Left cardiac atrium (tissue), 4 donors: ENCODE results near the gene APBB1IP. TPM values are rescaled to one million over a fixed set of nuclear protein-coding genes. Genes with fewer than 3 reads are reported as not detected.
"Not testable (repeated sequence)": the region's sequence is repeated elsewhere in the genome, so short reads cannot be mapped to it uniquely, and the experiment has no call there.

Source experiments
- ATAC-seq, 2 donors: fragments of 200-7000 bp; cut with Tn5 transposase; one replicate each; pipeline ENCODE4 v1.9.1; 2020; ENCODE audit warnings: mild to moderate bottlenecking in 2 of 2, moderate library complexity in 2 of 2
- DNase-seq: peaks from one replicate; pipeline ENCODE4 v3.0.0-alpha.2; 2020
- intact Hi-C, 2 donors: fragments of 100-400 bp; cut with DNase I; formaldehyde crosslinking; loops; one replicate each; pipeline versions ENCODE4 v1.14.1 to v1.15.1; 2022 to 2023
- long read RNA-seq: library from polyadenylated mRNA; unstranded; transcript quantifications from one replicate; pipeline ENCODE4 v2.0.0, GENCODE V29; 2021
- total RNA-seq, 2 donors: library from RNA; stranded (reverse); fragmentation: NEBNext Ultra II Directional; extraction: Animal tissue kit (Norgen Biotek cat#: 25700); gene quantifications; one replicate each; pipeline ENCODE4 v1.2.1, GENCODE V29; 2021
- donor health status: DM: no; HTN: yes; CAD: no.
- donor health status: DM: no; HTN: yes; CAD: no; lungs with severe emphysema.
- donor health status: DM: yes; HTN: yes; CAD: no.
- donor health status: Dilated cardiomyopathy.

APBB1IP gene, protein sequence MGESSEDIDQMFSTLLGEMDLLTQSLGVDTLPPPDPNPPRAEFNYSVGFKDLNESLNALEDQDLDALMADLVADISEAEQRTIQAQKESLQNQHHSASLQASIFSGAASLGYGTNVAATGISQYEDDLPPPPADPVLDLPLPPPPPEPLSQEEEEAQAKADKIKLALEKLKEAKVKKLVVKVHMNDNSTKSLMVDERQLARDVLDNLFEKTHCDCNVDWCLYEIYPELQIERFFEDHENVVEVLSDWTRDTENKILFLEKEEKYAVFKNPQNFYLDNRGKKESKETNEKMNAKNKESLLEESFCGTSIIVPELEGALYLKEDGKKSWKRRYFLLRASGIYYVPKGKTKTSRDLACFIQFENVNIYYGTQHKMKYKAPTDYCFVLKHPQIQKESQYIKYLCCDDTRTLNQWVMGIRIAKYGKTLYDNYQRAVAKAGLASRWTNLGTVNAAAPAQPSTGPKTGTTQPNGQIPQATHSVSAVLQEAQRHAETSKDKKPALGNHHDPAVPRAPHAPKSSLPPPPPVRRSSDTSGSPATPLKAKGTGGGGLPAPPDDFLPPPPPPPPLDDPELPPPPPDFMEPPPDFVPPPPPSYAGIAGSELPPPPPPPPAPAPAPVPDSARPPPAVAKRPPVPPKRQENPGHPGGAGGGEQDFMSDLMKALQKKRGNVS
- 10 to 100 TPM in 1 of 2 donors, 1 to 10 TPM in 1; 8.1 to 18.4 TPM for total RNA-seq
- long read RNA-seq, partial matches to known transcripts: 0 of 1 reads
- long read RNA-seq, other reads (novel, unspliced or antisense): 0 of 1 reads

DNA sequence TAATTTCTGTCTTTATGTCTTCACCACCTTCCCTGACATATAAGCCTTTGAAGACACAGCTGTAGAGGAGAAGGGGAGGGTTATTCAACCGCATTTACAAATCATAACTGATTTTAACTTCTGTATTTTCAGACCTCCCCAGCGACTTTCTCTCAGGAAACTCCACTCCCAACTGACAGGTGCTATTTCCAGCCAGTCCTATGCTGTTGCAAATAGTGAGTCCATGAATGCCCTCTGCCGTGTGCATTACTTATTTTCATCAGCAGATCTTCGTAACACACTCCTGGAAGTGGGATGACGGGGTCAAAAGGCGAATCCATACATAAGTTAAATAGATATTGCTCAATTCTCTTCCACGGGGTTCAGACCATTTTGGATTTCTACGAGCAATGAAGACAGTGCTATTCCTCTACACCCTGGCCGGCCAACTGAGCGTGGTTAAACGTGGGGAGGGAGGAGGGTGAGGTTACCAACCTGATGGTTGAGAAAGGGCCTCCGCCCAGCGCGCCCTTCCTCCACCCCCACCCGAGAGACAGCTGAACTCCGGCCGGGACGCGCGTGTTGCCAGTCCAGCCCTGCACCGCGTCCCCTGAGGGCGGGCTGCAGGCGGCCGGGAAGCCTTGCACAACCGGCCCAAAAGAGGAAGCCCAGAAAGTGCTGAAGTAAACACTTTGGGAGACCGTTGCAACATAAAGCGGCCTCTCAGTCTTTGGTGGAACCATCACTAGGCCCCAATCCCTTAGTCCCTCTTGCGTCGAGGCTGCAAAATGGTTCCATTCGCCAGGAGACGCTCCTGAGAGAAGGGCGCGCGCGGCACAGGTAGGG, at the start of gene APBB1IP:
TSS of gene APBB1IP (plus strand) at position 705 of the 825 bp plus-strand sequence. CDS start 53,986 bp downstream, outside the sequence.
- ATAC-seq (peak; percentile 88 to 95), DNase-seq (peak; percentile 82)

DNA sequence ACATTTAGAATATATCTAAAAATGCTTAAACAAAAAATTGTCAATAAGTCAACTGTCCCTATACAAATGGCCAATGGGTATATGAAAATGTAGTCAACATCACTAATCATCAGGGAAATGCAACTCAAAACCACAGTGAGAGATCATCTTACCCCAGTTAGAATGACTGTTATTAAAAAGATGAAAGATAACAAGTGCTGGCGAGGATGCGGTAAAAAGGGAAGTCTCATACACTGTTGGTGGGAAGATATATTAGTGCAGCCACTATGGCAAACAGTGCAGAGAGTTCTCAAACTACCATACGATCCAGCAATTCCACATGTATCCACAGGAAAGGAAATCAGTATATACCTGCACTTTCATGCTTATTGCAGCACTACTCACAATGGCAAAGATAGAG, 48.6 kb upstream of the APBB1IP start:
- ATAC-seq: no peak
- no peak for DNase-seq
- intact Hi-C loops: no loop called here

More for the DNA sequence above, at the start of gene APBB1IP:
- intact Hi-C loops: no loop called here

DNA sequence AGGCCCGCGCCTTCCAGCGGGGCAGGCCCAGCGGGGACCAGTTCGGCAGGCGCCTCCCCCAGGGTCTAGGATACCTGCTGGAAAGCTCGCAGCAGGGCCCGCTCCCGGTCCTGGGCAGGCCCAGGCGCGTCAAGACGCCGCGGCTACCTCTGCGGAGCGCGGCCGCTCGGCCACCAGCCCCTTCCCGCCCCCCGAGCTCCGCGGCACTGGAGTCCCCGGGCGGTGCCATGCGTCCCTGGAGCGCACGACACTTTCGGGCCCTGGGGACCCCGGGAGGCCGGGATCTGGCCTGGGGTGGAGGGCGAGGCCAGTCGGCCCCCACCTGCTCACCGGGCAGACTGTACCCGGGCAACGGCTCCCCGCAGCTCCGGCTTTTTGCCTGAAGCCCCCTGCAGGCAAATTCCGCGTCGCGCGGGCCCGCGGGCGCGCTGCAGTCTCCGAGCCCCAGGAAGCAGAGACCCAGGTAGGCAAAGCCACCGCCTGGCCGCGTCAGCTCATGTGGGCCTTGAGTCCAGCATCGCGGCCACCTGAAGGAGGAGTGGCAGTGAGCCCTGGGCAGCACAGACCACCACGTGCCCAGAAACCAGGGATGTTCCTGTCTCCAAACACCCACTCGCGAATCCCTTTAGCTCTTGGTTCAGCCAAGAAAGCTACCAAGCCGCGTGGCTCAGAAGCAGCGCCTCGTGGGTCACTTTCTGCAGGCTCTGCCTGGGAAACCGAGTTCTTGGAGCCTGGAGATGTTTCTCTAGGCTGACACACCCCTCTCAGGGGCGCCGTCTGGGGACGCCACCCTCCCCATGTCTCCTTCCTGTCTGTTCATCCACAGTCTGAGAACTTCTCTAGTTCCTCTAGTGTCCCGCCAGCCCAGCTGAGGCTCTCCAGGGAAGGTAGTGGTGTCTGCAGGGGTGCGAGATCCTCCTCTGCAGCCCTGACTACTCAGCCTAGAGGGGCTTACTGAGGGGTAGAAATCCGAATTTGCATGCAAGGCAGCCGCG, 46.1 kb upstream of the APBB1IP start:
- intact Hi-C loops: no loop called here
- DNase-seq (no peak), ATAC-seq (peak in 1 of 2 donors; percentile 29)

DNA sequence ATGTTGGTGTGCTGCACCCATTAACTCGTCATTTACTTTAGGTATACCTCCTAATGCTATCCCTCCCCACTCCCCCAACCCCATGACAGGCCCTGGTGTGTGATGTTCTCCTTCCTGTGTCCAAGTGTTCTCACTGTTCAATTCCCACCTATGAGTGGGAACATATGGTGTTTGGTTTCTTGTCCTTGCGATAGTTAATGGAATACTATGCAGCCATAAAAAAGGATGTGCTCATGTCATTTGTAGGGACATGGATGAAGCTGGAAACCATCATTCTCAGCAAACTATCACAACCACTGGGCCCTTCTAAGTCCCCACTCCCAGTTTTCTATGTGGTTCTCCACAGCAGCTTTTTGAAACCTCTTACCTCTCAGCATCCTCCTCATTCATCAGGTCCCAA, 39.8 kb upstream of the APBB1IP start:
- intact Hi-C loops, ATAC-seq, DNase-seq: not testable (repeated sequence)

DNA sequence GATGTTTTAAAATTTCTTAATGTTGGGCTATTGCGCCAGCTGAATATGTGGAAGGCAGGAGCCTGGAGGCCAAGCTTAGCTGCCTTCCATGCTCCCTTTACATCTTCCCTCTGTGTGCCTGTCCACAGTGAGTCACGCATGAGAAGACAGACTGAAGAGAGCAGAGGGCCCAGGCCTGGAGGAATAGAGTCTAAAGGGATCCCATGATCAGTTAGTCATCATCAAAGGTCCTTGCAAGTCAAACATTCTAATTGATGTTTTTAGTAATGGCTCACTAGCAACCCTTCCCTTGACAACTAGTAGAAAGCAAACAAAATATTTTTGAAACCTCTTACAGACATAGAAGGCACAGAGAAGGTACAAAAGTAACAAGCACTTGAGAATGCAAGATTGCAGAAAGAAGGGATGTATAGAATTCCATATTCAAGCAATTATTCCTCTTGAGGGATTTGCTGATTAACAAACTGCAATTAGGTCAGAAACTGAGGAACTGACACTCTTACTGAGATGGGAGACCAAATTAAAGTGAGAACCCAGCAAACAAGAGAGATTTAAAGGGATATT, 30.7 kb upstream of the APBB1IP start:
- DNase-seq (no peak), ATAC-seq (no peak)
- intact Hi-C loops: no loop called here

DNA sequence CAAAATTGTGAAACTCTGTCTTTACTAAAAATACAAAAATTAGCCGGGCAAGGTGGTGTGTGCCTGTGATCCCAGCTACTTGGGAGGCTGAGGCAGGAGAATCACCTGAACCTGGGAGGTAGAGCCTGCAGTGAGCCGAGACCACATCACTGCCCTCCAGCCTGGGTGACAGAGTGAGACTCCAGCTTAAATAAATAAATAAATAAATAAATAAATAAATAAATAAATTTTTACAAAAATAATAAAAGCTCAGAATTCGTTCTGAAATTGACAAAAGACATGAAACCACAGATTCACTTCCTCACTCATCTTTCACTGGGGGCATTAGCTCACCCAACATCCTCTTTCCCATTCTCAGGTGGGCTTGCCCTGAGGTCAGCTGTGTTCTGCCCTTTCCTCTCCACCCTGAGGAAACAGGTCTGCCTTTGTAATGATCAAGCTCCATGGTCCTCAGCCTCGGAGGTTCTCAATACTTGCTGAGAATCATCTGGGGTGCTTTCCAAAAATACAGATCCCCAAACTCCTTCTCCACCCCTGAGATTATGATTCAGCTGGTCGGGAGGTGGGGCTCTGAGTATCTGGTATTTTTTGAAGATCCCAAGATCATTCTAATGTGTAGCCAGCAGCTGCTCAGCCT, 29.2 kb upstream of the APBB1IP start:
- no peak for ATAC-seq
- DNase-seq: no peak
- intact Hi-C loops: no loop called here

DNA sequence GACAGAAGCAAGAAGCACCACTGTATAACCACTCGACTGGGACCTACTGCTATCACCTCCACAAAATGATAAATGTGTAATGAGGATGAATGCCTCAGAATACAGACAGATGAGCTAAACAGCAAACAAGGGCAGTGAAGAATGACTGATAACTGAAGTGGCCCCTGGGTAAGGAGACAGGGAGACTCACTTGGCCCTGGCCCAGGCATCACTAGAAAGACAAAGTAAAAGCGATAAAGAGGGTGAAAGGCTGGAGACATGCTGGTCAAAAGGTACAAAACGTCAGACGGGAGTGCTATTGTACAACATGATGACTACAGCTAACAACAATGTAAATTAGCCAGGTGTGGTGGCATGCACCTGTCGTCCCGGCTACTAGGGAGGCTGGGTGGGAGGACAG, 27.8 kb upstream of the APBB1IP start:
- intact Hi-C loops: no loop called here
- DNase-seq: no peak
- no peak for ATAC-seq

DNA sequence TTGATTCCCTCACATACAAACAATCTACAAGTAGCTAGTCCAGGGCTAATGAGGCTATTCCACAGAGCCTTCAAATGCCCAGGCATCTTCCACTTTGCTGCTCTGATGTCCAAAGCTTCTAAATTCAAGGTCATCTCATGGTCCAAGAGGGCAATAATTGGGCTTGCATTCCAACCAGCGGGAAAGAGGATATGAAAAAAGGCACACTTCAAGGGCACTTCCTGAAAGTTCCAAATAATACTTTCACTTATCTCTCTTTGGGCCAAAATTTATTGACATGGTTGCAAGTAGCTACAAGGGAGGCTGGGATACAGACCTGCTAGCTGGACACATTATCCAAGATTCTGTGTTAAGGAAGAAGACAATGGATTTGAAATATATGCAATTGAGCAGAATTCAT, 25.2 kb upstream of the APBB1IP start:
- intact Hi-C loops: no loop called here
- ATAC-seq (no peak), DNase-seq (no peak)

DNA sequence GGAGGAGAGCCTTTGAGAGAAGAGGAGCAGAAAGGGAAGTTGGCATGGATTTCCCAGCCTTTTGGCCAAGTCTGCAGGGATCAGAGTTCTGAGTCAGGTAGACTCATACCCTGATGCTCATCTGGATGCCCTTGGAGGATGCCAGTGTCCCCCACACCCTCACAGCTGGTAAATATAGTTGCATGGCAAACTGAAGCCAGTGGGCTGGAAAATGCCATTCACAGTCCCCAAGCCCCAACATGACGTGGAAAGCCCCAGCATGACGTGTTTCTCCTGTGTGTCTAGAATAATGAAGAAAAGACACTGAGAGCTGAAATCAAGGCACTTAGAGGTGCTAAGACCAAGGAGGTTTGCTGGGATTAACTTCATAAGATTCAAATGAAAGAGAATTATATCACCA, 24.8 kb upstream of the APBB1IP start:
- ATAC-seq: no peak
- intact Hi-C loops: no loop called here
- DNase-seq: no peak

DNA sequence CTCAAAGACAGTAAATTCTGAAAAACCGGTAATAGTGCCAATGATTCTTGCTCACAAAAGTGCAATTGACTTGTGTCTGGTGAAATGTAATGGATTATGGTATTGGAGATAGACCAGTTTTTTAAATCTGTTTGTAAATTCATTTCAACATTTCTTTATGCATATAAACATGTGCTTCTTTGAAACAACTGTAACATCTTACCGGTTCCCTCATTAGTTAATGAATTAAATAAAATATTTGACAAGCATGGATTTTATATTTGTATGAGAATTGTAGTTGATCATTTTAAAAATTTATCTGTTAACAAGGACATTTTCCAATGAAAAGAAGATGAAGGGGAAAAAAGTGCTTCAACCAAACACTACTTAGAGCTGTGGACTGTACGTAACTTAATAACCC, 21.0 kb upstream of the APBB1IP start:
- ATAC-seq (no peak), DNase-seq (no peak)
- intact Hi-C loops: no loop called here

DNA sequence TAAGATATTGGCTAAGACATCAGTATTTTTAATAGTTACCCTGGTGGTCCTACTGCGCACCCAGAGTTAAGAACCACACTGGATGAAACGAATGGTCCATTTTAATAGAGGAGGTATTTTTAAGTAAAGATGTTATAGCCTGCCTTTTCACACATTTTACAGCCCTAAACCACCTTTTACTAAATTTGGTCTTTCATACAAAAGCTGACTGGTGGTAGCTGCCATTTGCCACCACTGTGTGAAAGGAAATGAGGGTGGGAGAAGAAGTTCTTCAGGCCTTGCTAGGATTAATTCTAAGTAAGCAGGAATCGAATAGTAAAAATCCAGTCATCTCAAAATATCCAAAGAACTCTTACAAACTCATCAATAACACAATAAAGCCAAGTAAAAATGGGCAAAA, 15.2 kb upstream of the APBB1IP start:
- ATAC-seq: no peak
- intact Hi-C loops: no loop called here
- no peak for DNase-seq

DNA sequence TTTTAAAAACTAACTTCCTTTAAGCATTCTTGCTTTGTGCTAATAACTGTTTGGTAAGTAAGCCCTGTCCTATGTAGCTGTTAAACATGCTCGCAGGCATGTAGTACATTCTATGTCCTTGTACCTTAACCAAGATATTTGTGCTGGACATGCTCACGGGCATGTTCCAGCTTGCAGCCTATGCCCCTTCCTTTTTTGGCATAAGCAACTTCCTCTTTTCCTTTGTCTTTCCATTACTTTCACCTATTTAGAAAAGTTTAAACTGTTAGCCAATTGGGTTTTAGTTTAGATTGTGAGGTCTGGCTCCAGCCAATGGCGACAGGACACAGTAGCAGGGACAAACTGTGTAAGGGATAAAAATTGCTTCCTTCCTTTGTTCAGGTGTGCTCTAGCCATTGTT, 14.4 kb upstream of the APBB1IP start:
- DNase-seq (no peak), ATAC-seq (no peak)
- intact Hi-C loops: no loop called here

DNA sequence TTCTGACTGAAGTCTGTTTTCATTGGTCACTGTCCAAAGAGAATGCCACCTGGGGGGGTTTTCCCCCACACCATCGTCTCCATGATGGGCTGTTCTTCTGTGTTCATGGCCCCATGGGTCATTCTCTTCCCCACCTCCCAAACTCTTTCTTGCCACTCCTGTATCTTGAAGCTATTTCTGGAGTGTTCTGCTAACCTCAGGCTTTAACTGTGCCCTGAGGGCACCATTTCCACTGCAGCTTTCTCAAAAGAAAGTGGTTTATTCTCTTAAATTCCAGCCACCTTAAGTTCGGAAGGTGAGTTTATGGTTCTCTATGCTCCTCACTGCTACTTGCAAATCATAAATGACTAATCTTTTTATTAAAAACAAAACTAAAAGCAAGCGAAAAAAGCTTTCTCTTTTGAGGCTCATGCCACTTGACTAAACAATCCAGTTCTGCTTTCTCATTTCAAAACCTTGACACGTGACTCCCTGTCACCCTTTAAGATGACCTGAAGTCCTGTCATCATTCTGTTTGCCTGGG, 7.4 kb upstream of the APBB1IP start:
- peak in 1 of 2 donors; percentile 40 for ATAC-seq
- DNase-seq: no peak
- intact Hi-C loops: no loop called here

DNA sequence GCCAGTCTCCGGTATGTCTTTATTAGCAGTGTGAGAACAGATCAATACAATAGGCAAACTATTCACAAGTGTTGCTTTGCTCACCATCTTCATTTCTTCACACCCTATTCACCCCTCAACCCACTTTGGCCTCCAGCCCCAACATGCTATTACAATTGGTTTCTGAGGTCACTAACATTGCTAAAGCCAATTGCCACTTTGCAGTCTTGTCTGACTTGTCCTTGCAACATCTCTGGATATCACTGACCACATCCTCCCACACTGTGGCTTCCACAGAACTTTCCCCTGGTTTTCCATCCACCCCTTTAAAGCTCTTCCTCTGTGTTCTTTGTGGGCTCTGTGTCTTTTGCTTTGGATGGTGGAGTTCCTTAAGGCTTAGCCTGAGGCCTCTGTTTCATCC, 5.2 kb upstream of the APBB1IP start:
- ATAC-seq (peak in 1 of 2 donors; percentile 48), DNase-seq (no peak)

DNA sequence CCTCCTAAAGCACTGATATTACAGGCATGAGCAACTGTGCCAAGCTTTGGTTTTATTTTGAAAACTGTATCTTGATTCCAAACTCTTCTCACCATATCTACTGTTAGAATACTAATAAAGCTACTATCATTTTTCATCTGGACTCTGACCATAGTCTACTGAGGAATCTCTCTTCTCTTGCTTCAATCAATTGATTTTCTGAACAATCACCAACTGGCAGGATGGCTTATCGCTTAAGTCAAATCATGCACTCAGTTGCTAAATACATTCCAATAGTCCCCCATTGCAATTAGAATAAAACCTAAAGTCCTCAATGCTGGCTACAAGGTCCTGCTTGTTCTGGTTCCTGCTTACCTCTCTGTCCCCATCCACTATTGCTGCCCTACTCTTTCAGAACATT, 2.3 kb upstream of the APBB1IP start:
- no peak for DNase-seq
- intact Hi-C loops: no loop called here
- no peak for ATAC-seq

More for the DNA sequence above, 5.2 kb upstream of the APBB1IP start:
- intact Hi-C loops: no loop called here

DNA sequence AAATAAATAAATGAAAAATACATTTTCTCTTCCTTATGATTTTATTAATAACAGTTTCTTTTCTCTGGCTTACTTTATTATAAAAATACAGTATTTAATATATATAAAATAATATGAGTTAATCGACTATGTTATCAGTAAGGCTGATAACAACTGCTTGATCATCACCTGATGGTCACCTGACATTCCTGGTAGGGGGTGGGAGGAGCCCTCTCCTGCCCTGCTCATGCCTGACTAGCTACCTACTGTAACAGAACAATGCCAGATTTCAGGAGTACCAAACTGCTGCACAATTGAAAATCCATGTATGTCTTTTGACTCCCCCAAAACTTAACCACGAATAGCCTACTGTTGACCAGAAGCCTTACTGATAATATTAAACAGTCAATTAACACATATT, 1.3 kb upstream of the APBB1IP start:
- ATAC-seq (no peak), DNase-seq (no peak)
- intact Hi-C loops: no loop called here

DNA sequence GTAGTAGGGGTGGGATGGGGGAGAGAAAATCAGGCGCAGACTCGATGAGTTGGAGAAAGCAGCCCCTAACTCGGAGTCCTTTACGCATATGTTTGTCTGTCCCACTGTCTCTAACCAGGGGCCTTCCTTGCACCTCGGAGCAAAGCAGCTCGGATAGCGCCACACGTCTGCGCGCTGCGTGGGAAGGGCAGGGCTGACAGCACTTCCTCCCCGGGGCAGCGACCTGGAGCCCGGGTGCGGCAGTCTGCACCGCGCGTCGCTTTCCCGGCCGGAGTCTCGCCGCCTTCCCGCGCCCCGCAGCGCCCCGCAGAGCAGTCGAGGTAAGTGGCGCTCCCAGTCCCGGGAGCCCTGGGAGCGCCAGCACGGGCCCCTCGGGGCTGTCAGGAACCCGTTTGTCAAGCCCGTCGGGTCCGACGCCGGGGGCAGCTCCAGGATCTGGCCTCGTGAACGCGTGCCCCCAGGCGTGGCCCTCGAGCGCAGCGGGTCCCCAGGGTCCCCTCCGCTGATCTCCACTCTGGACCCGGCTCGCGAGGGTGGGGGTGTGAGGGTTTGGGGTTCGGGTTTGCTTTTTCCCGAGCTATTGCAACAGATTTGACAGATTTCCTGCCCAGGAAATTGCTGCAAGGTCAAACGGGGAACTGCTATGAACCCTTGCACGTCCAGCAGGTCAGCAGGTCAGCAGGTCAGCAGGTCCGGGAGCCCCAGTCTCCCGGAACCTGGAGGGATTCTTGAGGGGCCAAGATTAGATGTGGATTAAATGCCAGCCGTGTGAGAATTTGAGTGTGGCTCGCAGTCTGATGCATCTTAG, 597 bp downstream of the APBB1IP start:
- intact Hi-C loops: no loop called here
- DNase-seq (peak; percentile 35), ATAC-seq (peak; percentile 64 to 82)
